Coronary artery (tissue), 2 donors: Measurements from ENCODE around the gene EPB41L2.

ENCODE experiments used
- DNase-seq: peaks from one replicate; pipeline ENCODE4 v3.0.0-alpha.2; 2017; ENCODE audit warnings: low spot score
- H3K27ac ChIP-seq, 2 donors: fragments of 200-600 bp; sonication (generic); one replicate each; pipeline ENCODE4 v1.5.1; 2016 to 2019
- H3K4me3 ChIP-seq: fragments of 200-600 bp; sonication (generic); 2 replicates; pipeline ENCODE4 v1.5.1; 2016; ENCODE audit warnings: mild to moderate bottlenecking, moderate library complexity
- TF ChIP-seq, protein P1 (sequence below): fragments of 200-600 bp; sonication (generic); IDR thresholded peaks from one replicate; pipeline ENCODE4 v1.5.1; 2019; ENCODE audit warnings: antibody characterized with exemption

EPB41L2 gene

DNA sequence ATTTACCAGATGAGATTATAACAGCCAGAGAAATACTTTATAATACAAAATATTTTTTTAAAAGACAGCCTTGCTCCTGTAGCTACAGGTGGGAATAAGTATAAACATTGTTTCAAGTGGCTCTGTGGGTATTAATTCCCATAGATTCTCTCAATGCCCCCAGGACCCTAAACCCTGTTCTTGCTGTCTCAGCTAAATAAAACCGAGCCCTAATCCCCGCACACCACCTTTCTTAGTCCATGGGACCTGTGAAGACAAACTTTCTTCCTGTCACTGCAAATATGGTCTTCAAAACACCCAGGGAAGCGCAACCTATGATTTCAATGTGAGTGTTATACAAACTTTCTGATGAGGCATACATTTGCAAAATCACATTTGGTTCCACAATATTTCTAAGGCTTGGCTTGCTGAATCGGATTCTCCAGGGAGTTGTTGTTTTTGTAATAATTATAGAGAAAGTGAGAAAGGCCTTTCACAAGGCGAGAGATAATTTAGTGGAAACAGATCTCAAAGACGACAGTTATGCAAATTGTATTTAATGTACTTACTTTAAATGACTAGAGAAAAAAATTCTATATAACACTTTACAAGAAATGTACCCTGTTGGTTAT, 224.7 kb downstream of the EPB41L2 start:
- DNase-seq, result no peak
- TF ChIP-seq, protein P1, sequence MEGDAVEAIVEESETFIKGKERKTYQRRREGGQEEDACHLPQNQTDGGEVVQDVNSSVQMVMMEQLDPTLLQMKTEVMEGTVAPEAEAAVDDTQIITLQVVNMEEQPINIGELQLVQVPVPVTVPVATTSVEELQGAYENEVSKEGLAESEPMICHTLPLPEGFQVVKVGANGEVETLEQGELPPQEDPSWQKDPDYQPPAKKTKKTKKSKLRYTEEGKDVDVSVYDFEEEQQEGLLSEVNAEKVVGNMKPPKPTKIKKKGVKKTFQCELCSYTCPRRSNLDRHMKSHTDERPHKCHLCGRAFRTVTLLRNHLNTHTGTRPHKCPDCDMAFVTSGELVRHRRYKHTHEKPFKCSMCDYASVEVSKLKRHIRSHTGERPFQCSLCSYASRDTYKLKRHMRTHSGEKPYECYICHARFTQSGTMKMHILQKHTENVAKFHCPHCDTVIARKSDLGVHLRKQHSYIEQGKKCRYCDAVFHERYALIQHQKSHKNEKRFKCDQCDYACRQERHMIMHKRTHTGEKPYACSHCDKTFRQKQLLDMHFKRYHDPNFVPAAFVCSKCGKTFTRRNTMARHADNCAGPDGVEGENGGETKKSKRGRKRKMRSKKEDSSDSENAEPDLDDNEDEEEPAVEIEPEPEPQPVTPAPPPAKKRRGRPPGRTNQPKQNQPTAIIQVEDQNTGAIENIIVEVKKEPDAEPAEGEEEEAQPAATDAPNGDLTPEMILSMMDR, result no peak
- Histone ChIP-seq H3K27ac (no peak overlapping the region), H3K4me3 (no peak overlapping the region)

DNA sequence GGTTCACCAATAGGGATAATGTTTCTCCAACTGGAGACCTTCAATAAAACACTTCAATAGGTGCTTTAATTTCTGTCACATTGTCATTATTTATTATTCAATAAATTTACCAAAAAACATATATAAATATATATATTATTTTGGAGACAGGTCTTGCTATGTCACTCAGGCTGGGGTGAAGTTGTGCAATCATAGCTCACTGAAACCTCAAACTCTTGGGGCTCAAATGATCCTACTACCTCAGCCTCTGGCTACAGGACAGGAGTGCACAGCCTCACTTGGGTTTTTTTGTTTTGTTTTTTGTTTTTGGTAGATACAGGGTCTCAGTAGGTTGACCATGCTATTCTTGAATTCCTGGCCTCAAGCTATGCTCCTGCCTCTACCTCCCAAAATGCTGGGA, 226.0 kb downstream of the EPB41L2 start:
- no peak overlapping the region for H3K27ac ChIP-seq
- H3K4me3 ChIP-seq, result no peak overlapping the region
- DNase-seq, result no peak
- TF ChIP-seq, protein P1, result no peak

DNA sequence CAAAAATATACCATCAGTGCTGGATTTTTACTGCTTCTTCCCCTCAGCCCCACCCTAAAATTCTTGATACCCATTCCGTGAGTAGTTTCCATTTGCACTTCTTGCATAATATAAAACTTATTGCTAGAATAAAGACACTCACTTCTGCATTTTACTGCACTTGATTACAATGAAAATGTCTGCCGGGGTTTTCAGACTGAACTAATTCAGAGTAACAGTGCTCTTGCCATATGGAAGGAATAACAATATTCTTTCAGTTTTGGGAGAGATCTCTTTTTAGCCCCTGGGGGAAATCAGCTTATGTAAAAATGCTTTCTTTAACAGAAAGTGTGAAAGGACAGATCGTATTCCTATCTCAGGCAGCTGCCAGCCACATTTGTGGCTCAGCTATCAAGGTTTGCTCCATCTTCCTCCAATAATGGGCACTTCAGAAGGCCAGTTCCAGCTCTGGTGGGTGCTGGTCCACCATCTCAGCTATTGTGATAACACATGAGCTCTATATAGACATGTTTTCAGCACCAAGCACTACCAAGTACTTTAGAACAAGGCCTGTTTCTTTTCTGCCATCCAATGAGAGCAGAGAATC, 226.9 kb downstream of the EPB41L2 start:
- DNase-seq, result no peak
- H3K4me3 ChIP-seq, result no peak overlapping the region
- H3K27ac ChIP-seq, result no peak overlapping the region
- TF ChIP-seq, protein P1, result no peak

DNA sequence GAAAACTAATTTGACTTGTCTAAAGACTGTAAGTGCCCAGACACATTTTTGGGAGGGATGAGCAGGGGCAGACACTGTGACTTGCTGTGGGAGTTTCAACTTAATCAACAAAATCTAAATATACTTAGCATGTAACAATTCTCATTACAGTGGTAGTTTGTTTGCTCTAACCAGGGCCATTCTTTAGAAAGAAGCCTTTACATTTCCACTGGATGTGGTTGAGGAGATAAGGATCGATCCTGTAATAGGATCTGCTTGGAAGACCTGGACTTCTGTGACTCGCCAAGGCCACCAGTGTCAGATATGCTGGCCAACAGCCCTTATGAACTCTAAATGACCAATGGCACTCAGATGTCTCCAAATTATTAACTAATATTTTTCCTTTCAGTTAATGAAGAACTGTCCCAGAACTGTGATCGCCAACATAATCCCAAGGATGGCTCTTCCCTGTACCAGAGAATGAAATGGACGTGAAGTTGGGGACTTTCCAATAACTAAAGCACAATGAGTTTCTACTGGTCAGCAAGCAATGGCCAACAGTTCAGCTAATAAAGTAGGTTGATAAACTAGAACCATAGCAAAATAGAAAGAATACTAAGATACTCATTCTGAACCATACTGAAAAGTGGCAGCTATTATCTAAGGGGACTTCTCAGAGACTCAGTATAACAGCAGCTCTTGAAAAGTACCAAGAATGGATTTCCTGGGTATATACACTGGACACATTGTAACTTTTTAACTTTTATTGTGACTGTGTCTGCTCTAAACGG, 228.4 kb downstream of the EPB41L2 start:
- TF ChIP-seq, protein P1, result no peak
- Histone ChIP-seq H3K27ac (no peak overlapping the region), H3K4me3 (no peak overlapping the region)
- no peak for DNase-seq

DNA sequence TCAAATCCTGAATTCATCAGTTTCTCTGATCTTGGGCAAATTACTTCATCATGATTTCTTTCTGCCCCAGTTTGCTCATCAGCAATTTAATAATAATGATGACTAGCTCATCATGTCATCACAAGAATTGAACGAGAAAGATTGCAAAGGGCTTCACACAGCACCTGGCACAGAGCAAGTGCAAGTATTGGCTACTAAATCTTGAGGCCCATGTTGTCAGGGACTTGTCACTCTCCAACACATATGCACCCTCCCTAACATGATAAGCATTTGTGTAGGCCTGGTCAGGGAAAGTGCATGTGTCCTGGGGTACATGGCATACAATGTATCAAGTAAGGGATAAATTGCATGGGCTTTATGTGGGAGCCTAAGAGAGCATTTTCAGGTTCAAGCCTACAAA, 229.5 kb downstream of the EPB41L2 start:
- no peak for DNase-seq
- Histone ChIP-seq H3K4me3 (no peak overlapping the region), H3K27ac (no peak overlapping the region)
- TF ChIP-seq, protein P1, result no peak

DNA sequence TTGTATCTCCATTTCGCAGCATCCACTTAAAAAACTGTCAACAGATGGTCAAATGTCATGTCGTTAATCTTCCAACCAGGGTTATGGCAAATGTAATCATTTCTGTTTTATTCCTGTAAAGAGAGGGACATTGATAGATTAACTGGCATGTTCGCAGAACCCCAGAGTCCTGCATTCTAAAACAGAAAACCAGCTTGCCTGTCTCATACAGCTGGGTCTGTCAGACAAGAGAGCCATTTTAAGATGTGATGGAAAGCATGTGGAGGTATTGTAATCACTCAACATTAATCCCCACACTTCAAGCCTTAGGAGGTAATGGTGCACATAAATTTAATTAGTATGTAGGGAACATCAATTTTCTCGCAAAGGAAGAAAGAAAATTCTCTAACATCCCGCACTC, 231.4 kb downstream of the EPB41L2 start:
- Histone ChIP-seq H3K4me3 (no peak overlapping the region), H3K27ac (no peak overlapping the region)
- DNase-seq, result no peak
- TF ChIP-seq, protein P1, result no peak
